ENCODE data around the gene C1orf87. TPM values are rescaled to one million over a fixed set of nuclear protein-coding genes. Genes with fewer than 3 reads are reported as not detected.

Gene C1orf87
- total and polyA plus RNA-seq, 2 donors (not counting 1 experiment from before 2014, with no cell fraction given): 0.10 to 0.50 TPM

- TF ChIP-seq CTCF (conservative IDR thresholded peaks at IDR 0.05 in 1 of 2, IDR thresholded peaks at IDR 0.05 in 1 of 2; ENCODE audit: low read depth in 1 of 2, low read length in 2 of 2): no peak
- TF ChIP-seq EZH2 (IDR thresholded peaks at IDR 0.05; ENCODE audit: low read length, missing control alignments): no peak
- no peak overlapping the region for H3K27ac ChIP-seq (ENCODE audit: insufficient read depth, low read length)
- H4K20me1 ChIP-seq (ENCODE audit: control insufficient read depth, extremely low read depth, insufficient read depth, low read length): no peaks in the 10 kb centered on the region
- no peaks in the 10 kb centered on the region for H3K79me2 ChIP-seq (ENCODE audit: control insufficient read depth, insufficient read depth, low read length)
- H3K36me3 ChIP-seq (ENCODE audit: control insufficient read depth, insufficient read depth, low read length): no peaks in the 10 kb centered on the region
- no peaks in the 10 kb centered on the region for H3K27me3 ChIP-seq (ENCODE audit: control insufficient read depth, insufficient read depth, low read length)
- no peaks in the 10 kb centered on the region for H3K9me3 ChIP-seq (ENCODE audit: control insufficient read depth, insufficient read depth, low read depth, low read length)
- no peak overlapping the region for H3K4me3 ChIP-seq (replicated peaks in 1 of 4; ENCODE audit: control extremely low read depth in 1 of 4, insufficient read depth in 1 of 4, low read depth in 3 of 4, low read length in 4 of 4)
- no peak overlapping the region for H3K9ac ChIP-seq (ENCODE audit: insufficient read depth, low read length)
- no peak for DNase-seq (ENCODE audit: low read depth in 2 of 2)
- no peak overlapping the region for H3K4me2 ChIP-seq (ENCODE audit: extremely low read depth, insufficient read depth, low read length)
- H3K4me1 ChIP-seq (ENCODE audit: control insufficient read depth, extremely low read depth, insufficient read depth, low read length): no peaks in the 10 kb centered on the region
- no peak overlapping the region for H2AFZ ChIP-seq (ENCODE audit: low read length)
Measured at GRCh38 chr1:60037669-60038068, 35.9 kb downstream of the C1orf87 start.

GRCh38 chr1:60036856-60037460 is 36.6 kb downstream of the C1orf87 start:
- H3K4me2 ChIP-seq (ENCODE audit: extremely low read depth, insufficient read depth, low read length): no peak overlapping the region
- peak in 1 of 2 donors; percentile 5 for DNase-seq (ENCODE audit: low read depth in 2 of 2)
- no peak for TF ChIP-seq EZH2 (IDR thresholded peaks at IDR 0.05; ENCODE audit: low read length, missing control alignments)
- TF ChIP-seq CTCF (conservative IDR thresholded peaks at IDR 0.05 in 1 of 2, IDR thresholded peaks at IDR 0.05 in 1 of 2; ENCODE audit: low read depth in 1 of 2, low read length in 2 of 2): no peak

GRCh38 chr1:60035921-60036320 is 37.6 kb downstream of the C1orf87 start:
- Histone ChIP-seq H3K4me1 (ENCODE audit: control insufficient read depth, extremely low read depth, insufficient read depth, low read length) (no peaks in the 10 kb centered on the region), H3K27me3 (ENCODE audit: control insufficient read depth, insufficient read depth, low read length) (no peaks in the 10 kb centered on the region), H3K27ac (ENCODE audit: insufficient read depth, low read length) (no peak overlapping the region), H3K4me2 (ENCODE audit: extremely low read depth, insufficient read depth, low read length) (no peak overlapping the region), H3K79me2 (ENCODE audit: control insufficient read depth, insufficient read depth, low read length) (no peaks in the 10 kb centered on the region), H3K9ac (ENCODE audit: insufficient read depth, low read length) (no peak overlapping the region), H4K20me1 (ENCODE audit: control insufficient read depth, extremely low read depth, insufficient read depth, low read length) (no peaks in the 10 kb centered on the region), H2AFZ (ENCODE audit: low read length) (no peak overlapping the region), H3K9me3 (ENCODE audit: control insufficient read depth, insufficient read depth, low read depth, low read length) (no peaks in the 10 kb centered on the region), H3K36me3 (ENCODE audit: control insufficient read depth, insufficient read depth, low read length) (no peaks in the 10 kb centered on the region), H3K4me3 (replicated peaks in 1 of 4; ENCODE audit: control extremely low read depth in 1 of 4, insufficient read depth in 1 of 4, low read depth in 3 of 4, low read length in 4 of 4) (no peak overlapping the region)
- TF ChIP-seq CTCF (conservative IDR thresholded peaks at IDR 0.05 in 1 of 2, IDR thresholded peaks at IDR 0.05 in 1 of 2; ENCODE audit: low read depth in 1 of 2, low read length in 2 of 2) (no peak), EZH2 (IDR thresholded peaks at IDR 0.05; ENCODE audit: low read length, missing control alignments) (no peak)
- no peak for DNase-seq (ENCODE audit: low read depth in 2 of 2)

More at GRCh38 chr1:60036856-60037460, 36.6 kb downstream of the C1orf87 start:
- Histone ChIP-seq H3K27me3 (ENCODE audit: control insufficient read depth, insufficient read depth, low read length) (no peaks in the 10 kb centered on the region), H3K36me3 (ENCODE audit: control insufficient read depth, insufficient read depth, low read length) (no peaks in the 10 kb centered on the region), H3K9me3 (ENCODE audit: control insufficient read depth, insufficient read depth, low read depth, low read length) (no peaks in the 10 kb centered on the region), H3K9ac (ENCODE audit: insufficient read depth, low read length) (no peak overlapping the region), H3K4me3 (replicated peaks in 1 of 4; ENCODE audit: control extremely low read depth in 1 of 4, insufficient read depth in 1 of 4, low read depth in 3 of 4, low read length in 4 of 4) (no peak overlapping the region), H4K20me1 (ENCODE audit: control insufficient read depth, extremely low read depth, insufficient read depth, low read length) (no peaks in the 10 kb centered on the region), H3K79me2 (ENCODE audit: control insufficient read depth, insufficient read depth, low read length) (no peaks in the 10 kb centered on the region), H2AFZ (ENCODE audit: low read length) (no peak overlapping the region), H3K4me1 (ENCODE audit: control insufficient read depth, extremely low read depth, insufficient read depth, low read length) (no peaks in the 10 kb centered on the region), H3K27ac (ENCODE audit: insufficient read depth, low read length) (no peak overlapping the region)

Measured in fibroblast of lung (primary cell).